ENCODE results near the gene NVL.
"Not testable (repeated sequence)": the region's sequence is repeated elsewhere in the genome, so short reads cannot be mapped to it uniquely, and the experiment has no call there.

GRCh38 chr1:224352436-224353085 is 22.6 kb upstream of the NVL start:
- not testable (repeated sequence) for TF ChIP-seq CTCF (IDR thresholded peaks at IDR 0.05); ZFX (IDR thresholded peaks at IDR 0.05; ENCODE audit: borderline replicate concordance)
